GM23338 (cell line): ENCODE results near the gene FNDC8. TPM values are rescaled to one million over a fixed set of nuclear protein-coding genes. Genes with fewer than 3 reads are reported as not detected.

ENCODE experiments used
- ATAC-seq: fragments of 200-7000 bp; cut with Tn5 transposase; 3 replicates; pipeline ENCODE4 v1.9.1; 2020
- DNase-seq: peaks from one replicate; pipeline ENCODE4 v3.0.0-alpha.2; 2015; ENCODE audit warnings: low spot score
- H2AFZ ChIP-seq: fragments of 200-600 bp; sonication (generic); 2 replicates; pipeline ENCODE4 v1.8.0; 2016; ENCODE audit warnings: antibody characterized with exemption, mild to moderate bottlenecking, moderate library complexity
- H3F3A ChIP-seq: fragments of 200-600 bp; sonication (generic); replicated peaks from 2 replicates; pipeline ENCODE4 v1.8.0; 2017; ENCODE audit warnings: antibody characterized with exemption, mixed run types, low read depth
- H3K27ac ChIP-seq: fragments of 200-600 bp; sonication (generic); 2 replicates; pipeline ENCODE4 v1.6.1; 2016; ENCODE audit warnings: low read depth
- H3K27me3 ChIP-seq: fragments of 200-600 bp; sonication (generic); 2 replicates; pipeline ENCODE4 v1.8.0; 2016; ENCODE audit warnings: mild to moderate bottlenecking, mixed run types, moderate library complexity; ENCODE audit not compliant: insufficient read depth
- H3K36me3 ChIP-seq: fragments of 200-600 bp; sonication (generic); 2 replicates; pipeline ENCODE4 v1.8.0; 2016; ENCODE audit warnings: mild to moderate bottlenecking; ENCODE audit not compliant: insufficient read depth
- H3K4me1 ChIP-seq: fragments of 200-600 bp; sonication (generic); 2 replicates; pipeline ENCODE4 v1.8.0; 2016; ENCODE audit warnings: mild to moderate bottlenecking, moderate library complexity; ENCODE audit not compliant: insufficient read depth
- H3K4me2 ChIP-seq: fragments of 200-600 bp; sonication (generic); 2 replicates; pipeline ENCODE4 v1.7.1; 2017; ENCODE audit warnings: mixed run types
- H3K4me3 ChIP-seq: fragments of 200-600 bp; sonication (generic); 2 replicates; pipeline ENCODE4 v1.6.1; 2016; ENCODE audit warnings: mixed run types
- H3K79me2 ChIP-seq: fragments of 200-600 bp; sonication (generic); replicated peaks from 2 replicates; pipeline ENCODE4 v1.8.0; 2017; ENCODE audit warnings: mild to moderate bottlenecking; ENCODE audit not compliant: insufficient read depth
- H3K9me2 ChIP-seq: fragments of 200-600 bp; sonication (generic); 2 replicates; pipeline ENCODE4 v1.8.0; 2017; ENCODE audit not compliant: insufficient read depth
- H4K20me1 ChIP-seq: fragments of 200-600 bp; sonication (generic); replicated peaks from 2 replicates; pipeline ENCODE4 v1.8.0; 2017; ENCODE audit warnings: mild to moderate bottlenecking; ENCODE audit not compliant: insufficient read depth
- H3K27ac Mint-ChIP-seq: 2 replicates; pipeline ENCODE4 v1.8.0; 2020; ENCODE audit warnings: inconsistent platforms, mild to moderate bottlenecking, moderate library complexity, mixed read lengths
- H3K27me3 Mint-ChIP-seq: 3 replicates; pipeline ENCODE4 v1.8.0; 2022; ENCODE audit warnings: low read depth, mild to moderate bottlenecking, moderate library complexity, mixed read lengths, inconsistent platforms; ENCODE audit not compliant: insufficient read depth, poor library complexity
- H3K36me3 Mint-ChIP-seq: 3 replicates; pipeline ENCODE4 v1.8.0; 2021; ENCODE audit warnings: low read depth, mild to moderate bottlenecking, inconsistent platforms, moderate library complexity, mixed read lengths
- H3K4me1 Mint-ChIP-seq: 3 replicates; pipeline ENCODE4 v1.8.0; 2020; ENCODE audit warnings: mild to moderate bottlenecking, inconsistent platforms, mixed read lengths
- H3K4me3 Mint-ChIP-seq: 3 replicates; pipeline ENCODE4 v1.8.0; 2021; ENCODE audit warnings: moderate library complexity, mild to moderate bottlenecking, inconsistent platforms, mixed read lengths
- H3K9me3 Mint-ChIP-seq: 3 replicates; pipeline ENCODE4 v1.8.0; 2020; ENCODE audit warnings: moderate library complexity, mild to moderate bottlenecking, inconsistent platforms, mixed read lengths
- CREB1 ChIP-seq: fragments of 250-450 bp; sonication (Bioruptor Pico); IDR thresholded peaks from 2 replicates; pipeline ENCODE4 v1.5.0; 2020; ENCODE audit warnings: low read depth, mild to moderate bottlenecking, moderate library complexity
- POLR2AphosphoS5 ChIP-seq: IDR thresholded peaks from 2 replicates; pipeline ENCODE4 v1.6.1; 2016; ENCODE audit warnings: antibody characterized with exemption, low read depth
- ZNF331 ChIP-seq: fragments of 250-450 bp; sonication (Bioruptor Pico); IDR thresholded peaks from 2 replicates; pipeline ENCODE4 v1.5.0; 2020; ENCODE audit warnings: low read depth, mild to moderate bottlenecking, moderate library complexity
- polyA plus RNA-seq: library from polyadenylated mRNA; unstranded; fragments of >200 nt; fragmentation: Nextera tagmentation; extraction: Ambion mirVana; gene quantifications from 2 replicates; pipeline ENCODE4 v1.2.1, GENCODE V29; 2016
- total RNA-seq: library from RNA; depleted of rRNA; stranded (reverse); fragments of >200 nt; shearing (Covaris generic); gene quantifications from 2 replicates; pipeline ENCODE4 v1.2.3, GENCODE V29; 2014
- TF ChIP-seq, protein P1 (sequence below): IDR thresholded peaks from 2 replicates; pipeline ENCODE4 v1.6.1; 2016; ENCODE audit warnings: antibody characterized with exemption
- TF ChIP-seq, protein P2 (sequence below), 2 experiments: fragments of 200-600 bp in 1 of 2; sonication (generic) in 1 of 2; conservative IDR thresholded peaks; 2 replicates each; pipeline versions ENCODE4 v1.5.1 to v1.6.1; 2016 to 2017; ENCODE audit warnings: antibody characterized with exemption in 2 of 2, low read depth in 2 of 2, mild to moderate bottlenecking in 2 of 2, moderate library complexity in 1 of 2
- TF ChIP-seq, protein P3 (sequence below): IDR thresholded peaks from one replicate; pipeline ENCODE4 v1.6.1; 2018; ENCODE audit warnings: antibody characterized with exemption; ENCODE audit not compliant: unreplicated experiment
- TF ChIP-seq, protein P4 (sequence below): fragments of 250-450 bp; sonication (Bioruptor Pico); IDR thresholded peaks from 2 replicates; pipeline ENCODE4 v1.5.0; 2020; ENCODE audit warnings: mild to moderate bottlenecking, moderate library complexity

The FNDC8 gene
- total and polyA plus RNA-seq, 2 experiments from 2014 or later, result not detected

DNA sequence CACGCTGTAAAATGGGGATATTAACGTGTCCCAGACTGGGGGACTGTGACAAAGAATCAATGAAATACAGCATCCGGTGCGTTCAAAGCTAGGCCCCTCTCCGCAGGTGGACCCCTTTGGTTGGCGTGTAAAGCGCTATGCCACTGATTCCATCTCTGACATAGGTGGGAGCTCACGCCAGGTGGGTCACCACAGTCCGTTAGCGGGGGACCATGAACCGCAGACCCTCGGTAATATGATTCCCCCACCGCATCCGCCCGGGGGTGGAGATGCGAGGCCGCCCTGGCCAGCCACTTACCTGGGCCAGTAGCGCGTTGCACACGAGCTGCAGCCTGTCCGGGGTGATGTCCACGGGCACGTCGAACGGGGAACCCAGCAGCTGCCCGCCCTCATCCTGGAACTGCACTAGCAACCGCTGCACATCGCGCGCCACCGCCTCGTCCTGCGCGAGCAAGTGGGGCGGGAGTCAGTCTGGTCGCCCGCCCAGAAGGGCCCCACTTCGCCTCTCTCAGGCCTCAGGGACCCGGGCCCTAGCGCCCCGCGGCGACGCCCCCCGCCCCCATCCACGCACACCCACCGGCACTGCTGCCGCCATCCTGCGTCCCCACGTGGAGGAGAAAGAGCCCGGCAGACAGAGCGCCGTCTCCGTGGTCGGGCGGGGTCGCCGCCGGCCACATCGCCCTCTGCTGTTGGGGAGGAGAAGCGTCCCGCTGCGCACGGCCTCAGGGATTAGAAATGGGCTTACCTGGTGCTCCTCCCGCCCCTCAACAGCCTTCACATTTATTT is 20.5 kb downstream of the FNDC8 start, which contains the start of gene NLE1:
Gene NLE1, minus strand, starts transcription at position 623 of the 786 bp plus-strand sequence. Its CDS starts 28 bp downstream, at position 595.
- peak within 1 kb of the TSS; percentile 95 for H2AFZ ChIP-seq
- peaks cover 25% of the 10 kb centered on the region for H3K36me3 ChIP-seq
- Mint-ChIP-seq H3K4me1 (peaks cover 7% of the 10 kb centered on the region; the same call in 2 of the 3 replicates), H3K4me3 (peak within 1 kb of the TSS; percentile 87), H3K36me3 (peaks cover 27% of the 10 kb centered on the region), H3K9me3 (no peaks in the 10 kb centered on the region), H3K27ac (peak within 1 kb of the TSS; percentile 82), H3K27me3 (peaks cover 14% of the 10 kb centered on the region)
- H3K4me2 ChIP-seq, result peak within 1 kb of the TSS; percentile 90
- ATAC-seq (peak; percentile 94), DNase-seq (peak; percentile 84)
- peaks cover 27% of the 10 kb centered on the region for H3K79me2 ChIP-seq
- no peak within 1 kb of the TSS for H3K27ac ChIP-seq
- TF ChIP-seq POLR2AphosphoS5, result peak; percentile 85
- TF ChIP-seq ZNF331 (CRISPR knock-in tag), result no peak
- TF ChIP-seq, protein P1, sequence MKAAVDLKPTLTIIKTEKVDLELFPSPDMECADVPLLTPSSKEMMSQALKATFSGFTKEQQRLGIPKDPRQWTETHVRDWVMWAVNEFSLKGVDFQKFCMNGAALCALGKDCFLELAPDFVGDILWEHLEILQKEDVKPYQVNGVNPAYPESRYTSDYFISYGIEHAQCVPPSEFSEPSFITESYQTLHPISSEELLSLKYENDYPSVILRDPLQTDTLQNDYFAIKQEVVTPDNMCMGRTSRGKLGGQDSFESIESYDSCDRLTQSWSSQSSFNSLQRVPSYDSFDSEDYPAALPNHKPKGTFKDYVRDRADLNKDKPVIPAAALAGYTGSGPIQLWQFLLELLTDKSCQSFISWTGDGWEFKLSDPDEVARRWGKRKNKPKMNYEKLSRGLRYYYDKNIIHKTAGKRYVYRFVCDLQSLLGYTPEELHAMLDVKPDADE, result peak; percentile 66; the same call in 1 of the 2 replicates
- TF ChIP-seq, protein P2, sequence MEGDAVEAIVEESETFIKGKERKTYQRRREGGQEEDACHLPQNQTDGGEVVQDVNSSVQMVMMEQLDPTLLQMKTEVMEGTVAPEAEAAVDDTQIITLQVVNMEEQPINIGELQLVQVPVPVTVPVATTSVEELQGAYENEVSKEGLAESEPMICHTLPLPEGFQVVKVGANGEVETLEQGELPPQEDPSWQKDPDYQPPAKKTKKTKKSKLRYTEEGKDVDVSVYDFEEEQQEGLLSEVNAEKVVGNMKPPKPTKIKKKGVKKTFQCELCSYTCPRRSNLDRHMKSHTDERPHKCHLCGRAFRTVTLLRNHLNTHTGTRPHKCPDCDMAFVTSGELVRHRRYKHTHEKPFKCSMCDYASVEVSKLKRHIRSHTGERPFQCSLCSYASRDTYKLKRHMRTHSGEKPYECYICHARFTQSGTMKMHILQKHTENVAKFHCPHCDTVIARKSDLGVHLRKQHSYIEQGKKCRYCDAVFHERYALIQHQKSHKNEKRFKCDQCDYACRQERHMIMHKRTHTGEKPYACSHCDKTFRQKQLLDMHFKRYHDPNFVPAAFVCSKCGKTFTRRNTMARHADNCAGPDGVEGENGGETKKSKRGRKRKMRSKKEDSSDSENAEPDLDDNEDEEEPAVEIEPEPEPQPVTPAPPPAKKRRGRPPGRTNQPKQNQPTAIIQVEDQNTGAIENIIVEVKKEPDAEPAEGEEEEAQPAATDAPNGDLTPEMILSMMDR (conservative IDR thresholded peaks at IDR 0.05; ENCODE audit: low read depth in 2 of 2), result peak; percentile 70 to 88
- TF ChIP-seq, protein P3, sequence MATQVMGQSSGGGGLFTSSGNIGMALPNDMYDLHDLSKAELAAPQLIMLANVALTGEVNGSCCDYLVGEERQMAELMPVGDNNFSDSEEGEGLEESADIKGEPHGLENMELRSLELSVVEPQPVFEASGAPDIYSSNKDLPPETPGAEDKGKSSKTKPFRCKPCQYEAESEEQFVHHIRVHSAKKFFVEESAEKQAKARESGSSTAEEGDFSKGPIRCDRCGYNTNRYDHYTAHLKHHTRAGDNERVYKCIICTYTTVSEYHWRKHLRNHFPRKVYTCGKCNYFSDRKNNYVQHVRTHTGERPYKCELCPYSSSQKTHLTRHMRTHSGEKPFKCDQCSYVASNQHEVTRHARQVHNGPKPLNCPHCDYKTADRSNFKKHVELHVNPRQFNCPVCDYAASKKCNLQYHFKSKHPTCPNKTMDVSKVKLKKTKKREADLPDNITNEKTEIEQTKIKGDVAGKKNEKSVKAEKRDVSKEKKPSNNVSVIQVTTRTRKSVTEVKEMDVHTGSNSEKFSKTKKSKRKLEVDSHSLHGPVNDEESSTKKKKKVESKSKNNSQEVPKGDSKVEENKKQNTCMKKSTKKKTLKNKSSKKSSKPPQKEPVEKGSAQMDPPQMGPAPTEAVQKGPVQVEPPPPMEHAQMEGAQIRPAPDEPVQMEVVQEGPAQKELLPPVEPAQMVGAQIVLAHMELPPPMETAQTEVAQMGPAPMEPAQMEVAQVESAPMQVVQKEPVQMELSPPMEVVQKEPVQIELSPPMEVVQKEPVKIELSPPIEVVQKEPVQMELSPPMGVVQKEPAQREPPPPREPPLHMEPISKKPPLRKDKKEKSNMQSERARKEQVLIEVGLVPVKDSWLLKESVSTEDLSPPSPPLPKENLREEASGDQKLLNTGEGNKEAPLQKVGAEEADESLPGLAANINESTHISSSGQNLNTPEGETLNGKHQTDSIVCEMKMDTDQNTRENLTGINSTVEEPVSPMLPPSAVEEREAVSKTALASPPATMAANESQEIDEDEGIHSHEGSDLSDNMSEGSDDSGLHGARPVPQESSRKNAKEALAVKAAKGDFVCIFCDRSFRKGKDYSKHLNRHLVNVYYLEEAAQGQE, result no peak
- TF ChIP-seq CREB1 (CRISPR knock-in tag), result peak; percentile 66
- H3K4me1 ChIP-seq, result peaks cover 6% of the 10 kb centered on the region; the same call in 1 of the 2 replicates
- no peaks in the 10 kb centered on the region for H3K9me2 ChIP-seq
- H3F3A ChIP-seq, result 0 out of 2 replicates have a peak, but pooled peaks cover 7% of the 10 kb centered on the region
- peaks cover 18% of the 10 kb centered on the region for H4K20me1 ChIP-seq
- peak within 1 kb of the TSS; percentile 98 for H3K4me3 ChIP-seq
- no peaks in the 10 kb centered on the region for H3K27me3 ChIP-seq

DNA sequence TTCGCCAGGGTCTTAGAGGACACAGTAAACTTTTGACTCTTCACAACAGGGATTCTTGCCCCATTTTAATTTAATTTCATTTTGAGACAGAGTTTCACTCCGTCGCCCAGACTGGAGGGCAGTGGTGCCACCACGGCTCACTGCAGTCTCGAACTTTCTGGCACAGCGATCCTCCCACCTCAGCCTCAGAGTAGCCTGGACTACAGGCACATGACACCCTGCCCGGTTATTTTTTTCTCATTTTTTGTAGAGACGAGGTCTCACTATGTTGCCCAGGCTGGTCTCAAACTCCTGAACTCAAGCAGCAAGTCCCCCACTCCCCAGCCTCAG is 21.0 kb downstream of the FNDC8 start:
- H2AFZ ChIP-seq, result peak overlapping the region; percentile 95
- peaks cover 18% of the 10 kb centered on the region for H4K20me1 ChIP-seq
- Mint-ChIP-seq H3K27me3 (peaks cover 18% of the 10 kb centered on the region), H3K9me3 (no peaks in the 10 kb centered on the region), H3K27ac (peak overlapping the region; percentile 82; the same call in 1 of the 2 replicates), H3K4me3 (peak overlapping the region; percentile 87), H3K4me1 (peaks cover 12% of the 10 kb centered on the region; the same call in 2 of the 3 replicates), H3K36me3 (peaks cover 22% of the 10 kb centered on the region)
- no peak for DNase-seq
- peaks cover 6% of the 10 kb centered on the region; the same call in 1 of the 2 replicates for H3K4me1 ChIP-seq
- H3K27me3 ChIP-seq, result no peaks in the 10 kb centered on the region
- no peaks in the 10 kb centered on the region for H3K9me2 ChIP-seq
- ATAC-seq, result peak; percentile 20
- H3F3A ChIP-seq, result 0 out of 2 replicates have a peak, but pooled peaks cover 7% of the 10 kb centered on the region
- no peak overlapping the region for H3K27ac ChIP-seq
- peak overlapping the region; percentile 90 for H3K4me2 ChIP-seq
- peaks cover 27% of the 10 kb centered on the region for H3K79me2 ChIP-seq
- peaks cover 19% of the 10 kb centered on the region for H3K36me3 ChIP-seq
- H3K4me3 ChIP-seq, result peak overlapping the region; percentile 98
- TF ChIP-seq, protein P4, sequence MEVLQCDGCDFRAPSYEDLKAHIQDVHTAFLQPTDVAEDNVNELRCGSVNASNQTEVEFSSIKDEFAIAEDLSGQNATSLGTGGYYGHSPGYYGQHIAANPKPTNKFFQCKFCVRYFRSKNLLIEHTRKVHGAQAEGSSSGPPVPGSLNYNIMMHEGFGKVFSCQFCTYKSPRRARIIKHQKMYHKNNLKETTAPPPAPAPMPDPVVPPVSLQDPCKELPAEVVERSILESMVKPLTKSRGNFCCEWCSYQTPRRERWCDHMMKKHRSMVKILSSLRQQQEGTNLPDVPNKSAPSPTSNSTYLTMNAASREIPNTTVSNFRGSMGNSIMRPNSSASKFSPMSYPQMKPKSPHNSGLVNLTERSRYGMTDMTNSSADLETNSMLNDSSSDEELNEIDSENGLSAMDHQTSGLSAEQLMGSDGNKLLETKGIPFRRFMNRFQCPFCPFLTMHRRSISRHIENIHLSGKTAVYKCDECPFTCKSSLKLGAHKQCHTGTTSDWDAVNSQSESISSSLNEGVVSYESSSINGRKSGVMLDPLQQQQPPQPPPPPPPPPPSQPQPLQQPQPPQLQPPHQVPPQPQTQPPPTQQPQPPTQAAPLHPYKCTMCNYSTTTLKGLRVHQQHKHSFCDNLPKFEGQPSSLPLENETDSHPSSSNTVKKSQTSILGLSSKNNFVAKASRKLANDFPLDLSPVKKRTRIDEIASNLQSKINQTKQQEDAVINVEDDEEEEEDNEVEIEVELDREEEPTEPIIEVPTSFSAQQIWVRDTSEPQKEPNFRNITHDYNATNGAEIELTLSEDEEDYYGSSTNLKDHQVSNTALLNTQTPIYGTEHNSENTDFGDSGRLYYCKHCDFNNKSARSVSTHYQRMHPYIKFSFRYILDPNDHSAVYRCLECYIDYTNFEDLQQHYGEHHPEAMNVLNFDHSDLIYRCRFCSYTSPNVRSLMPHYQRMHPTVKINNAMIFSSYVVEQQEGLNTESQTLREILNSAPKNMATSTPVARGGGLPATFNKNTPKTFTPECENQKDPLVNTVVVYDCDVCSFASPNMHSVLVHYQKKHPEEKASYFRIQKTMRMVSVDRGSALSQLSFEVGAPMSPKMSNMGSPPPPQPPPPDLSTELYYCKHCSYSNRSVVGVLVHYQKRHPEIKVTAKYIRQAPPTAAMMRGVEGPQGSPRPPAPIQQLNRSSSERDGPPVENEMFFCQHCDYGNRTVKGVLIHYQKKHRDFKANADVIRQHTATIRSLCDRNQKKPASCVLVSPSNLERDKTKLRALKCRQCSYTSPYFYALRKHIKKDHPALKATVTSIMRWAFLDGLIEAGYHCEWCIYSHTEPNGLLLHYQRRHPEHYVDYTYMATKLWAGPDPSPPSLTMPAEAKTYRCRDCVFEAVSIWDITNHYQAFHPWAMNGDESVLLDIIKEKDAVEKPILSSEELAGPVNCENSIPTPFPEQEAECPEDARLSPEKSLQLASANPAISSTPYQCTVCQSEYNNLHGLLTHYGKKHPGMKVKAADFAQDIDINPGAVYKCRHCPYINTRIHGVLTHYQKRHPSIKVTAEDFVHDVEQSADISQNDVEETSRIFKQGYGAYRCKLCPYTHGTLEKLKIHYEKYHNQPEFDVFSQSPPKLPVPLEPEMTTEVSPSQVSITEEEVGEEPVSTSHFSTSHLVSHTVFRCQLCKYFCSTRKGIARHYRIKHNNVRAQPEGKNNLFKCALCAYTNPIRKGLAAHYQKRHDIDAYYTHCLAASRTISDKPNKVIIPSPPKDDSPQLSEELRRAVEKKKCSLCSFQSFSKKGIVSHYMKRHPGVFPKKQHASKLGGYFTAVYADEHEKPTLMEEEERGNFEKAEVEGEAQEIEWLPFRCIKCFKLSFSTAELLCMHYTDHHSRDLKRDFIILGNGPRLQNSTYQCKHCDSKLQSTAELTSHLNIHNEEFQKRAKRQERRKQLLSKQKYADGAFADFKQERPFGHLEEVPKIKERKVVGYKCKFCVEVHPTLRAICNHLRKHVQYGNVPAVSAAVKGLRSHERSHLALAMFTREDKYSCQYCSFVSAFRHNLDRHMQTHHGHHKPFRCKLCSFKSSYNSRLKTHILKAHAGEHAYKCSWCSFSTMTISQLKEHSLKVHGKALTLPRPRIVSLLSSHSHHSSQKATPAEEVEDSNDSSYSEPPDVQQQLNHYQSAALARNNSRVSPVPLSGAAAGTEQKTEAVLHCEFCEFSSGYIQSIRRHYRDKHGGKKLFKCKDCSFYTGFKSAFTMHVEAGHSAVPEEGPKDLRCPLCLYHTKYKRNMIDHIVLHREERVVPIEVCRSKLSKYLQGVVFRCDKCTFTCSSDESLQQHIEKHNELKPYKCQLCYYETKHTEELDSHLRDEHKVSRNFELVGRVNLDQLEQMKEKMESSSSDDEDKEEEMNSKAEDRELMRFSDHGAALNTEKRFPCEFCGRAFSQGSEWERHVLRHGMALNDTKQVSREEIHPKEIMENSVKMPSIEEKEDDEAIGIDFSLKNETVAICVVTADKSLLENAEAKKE (CRISPR knock-in tag), result no peak
